GM23248 (cell line): ENCODE data around the gene SART1. TPM values are rescaled to one million over a fixed set of nuclear protein-coding genes. Genes with fewer than 3 reads are reported as not detected.

Source experiments
- DNase-seq: peaks from one replicate; pipeline ENCODE4 v3.0.0-alpha.2; 2015
- H2AFZ ChIP-seq: fragments of 200-600 bp; sonication (generic); 2 replicates; pipeline ENCODE4 v1.6.1; 2016; ENCODE audit warnings: antibody characterized with exemption
- H3F3A ChIP-seq: fragments of 200-600 bp; sonication (generic); 2 replicates; pipeline ENCODE4 v1.6.1; 2016; ENCODE audit warnings: mild to moderate bottlenecking, antibody characterized with exemption, mixed run types; ENCODE audit not compliant: insufficient read depth
- H3K27ac ChIP-seq: fragments of 200-600 bp; sonication (generic); 2 replicates; pipeline ENCODE4 v1.5.1; 2016; ENCODE audit warnings: mild to moderate bottlenecking
- H3K27me3 ChIP-seq: fragments of 200-600 bp; sonication (generic); replicated peaks from 2 replicates; pipeline ENCODE4 v1.6.1; 2016; ENCODE audit warnings: mild to moderate bottlenecking; ENCODE audit not compliant: insufficient read depth
- H3K36me3 ChIP-seq: fragments of 200-600 bp; sonication (generic); 2 replicates; pipeline ENCODE4 v1.6.1; 2016; ENCODE audit warnings: low read depth, mild to moderate bottlenecking
- H3K4me1 ChIP-seq: fragments of 200-600 bp; sonication (generic); 2 replicates; pipeline ENCODE4 v1.6.1; 2016; ENCODE audit warnings: mild to moderate bottlenecking; ENCODE audit not compliant: insufficient read depth
- H3K4me2 ChIP-seq: fragments of 200-600 bp; sonication (generic); one replicate; pipeline ENCODE4 v1.6.1; 2016; ENCODE audit warnings: mild to moderate bottlenecking; ENCODE audit not compliant: unreplicated experiment
- H3K4me3 ChIP-seq: fragments of 200-600 bp; sonication (generic); 2 replicates; pipeline ENCODE4 v1.5.1; 2016; ENCODE audit warnings: mild to moderate bottlenecking
- H3K79me2 ChIP-seq: fragments of 200-600 bp; sonication (generic); 2 replicates; pipeline ENCODE4 v1.6.1; 2016; ENCODE audit warnings: mild to moderate bottlenecking; ENCODE audit not compliant: insufficient read depth
- H3K9ac ChIP-seq: fragments of 200-600 bp; sonication (generic); 2 replicates; pipeline ENCODE4 v1.6.1; 2016; ENCODE audit warnings: mild to moderate bottlenecking
- H3K9me2 ChIP-seq: fragments of 200-600 bp; sonication (generic); 2 replicates; pipeline ENCODE4 v1.6.1; 2016; ENCODE audit warnings: mixed run types, mild to moderate bottlenecking, moderate library complexity; ENCODE audit not compliant: insufficient read depth
- H3K9me3 ChIP-seq: fragments of 200-600 bp; sonication (generic); one replicate; pipeline ENCODE4 v1.6.1; 2017; ENCODE audit warnings: low read depth
- H4K20me1 ChIP-seq: fragments of 200-600 bp; sonication (generic); 2 replicates; pipeline ENCODE4 v1.6.0; 2016; ENCODE audit not compliant: insufficient read depth
- EZH2 ChIP-seq: fragments of 200-600 bp; sonication (generic); IDR thresholded peaks from 2 replicates; pipeline ENCODE4 v1.6.1; 2018; ENCODE audit warnings: antibody characterized with exemption, mild to moderate bottlenecking; ENCODE audit not compliant: insufficient read depth, poor library complexity, severe bottlenecking
- EZH2phosphoT487 ChIP-seq: fragments of 200-600 bp; sonication (generic); IDR thresholded peaks from 2 replicates; pipeline ENCODE4 v1.6.1; 2018; ENCODE audit warnings: antibody characterized with exemption, moderate library complexity, mild to moderate bottlenecking, low read depth; ENCODE audit not compliant: insufficient read depth
- WGBS, 2 experiments: methylation state at CpG; one replicate each; pipeline ENCODE4 v1.1.6; 2015 to 2017; ENCODE audit warnings: low lambda C conversion rate in 2 of 2, low coverage in 1 of 2; ENCODE audit errors: missing lambda C conversion rate in 2 of 2; 5-methylcytosine and 5-hydroxymethylcytosine counted together
- in situ Hi-C: fragments of 300-500 bp; cut with MboI; formaldehyde crosslinking; loops from 2 replicates; pipeline ENCODE4 v1.15.0; 2020
- polyA plus RNA-seq: library from polyadenylated mRNA; unstranded; fragments of >200 nt; fragmentation: Nextera tagmentation; extraction: Ambion mirVana; gene quantifications from 2 replicates; pipeline ENCODE4 v1.2.1, GENCODE V29; 2016
- total RNA-seq: library from RNA; depleted of rRNA; stranded (reverse); fragments of >200 nt; shearing (Covaris generic); gene quantifications from 2 replicates; pipeline ENCODE4 v1.2.3, GENCODE V29; 2014

SART1 gene
- total and polyA plus RNA-seq, 2 experiments from 2014 or later, result 27.7 to 48.6 TPM

- Histone ChIP-seq H3K4me1 (peaks cover 18% of the 10 kb centered on the region), H3K79me2 (no peaks in the 10 kb centered on the region), H4K20me1 (no peaks in the 10 kb centered on the region), H3K4me3 (no peak within 1 kb of the TSS), H3K36me3 (no peaks in the 10 kb centered on the region), H3K9ac (no peak within 1 kb of the TSS), H3K9me3 (no peaks in the 10 kb centered on the region), H3K27me3 (no peaks in the 10 kb centered on the region), H3K27ac (no peak within 1 kb of the TSS), H2AFZ (no peak within 1 kb of the TSS), H3K9me2 (no peaks in the 10 kb centered on the region), H3F3A (peaks cover 18% of the 10 kb centered on the region), H3K4me2 (no peak within 1 kb of the TSS)
- no peak for DNase-seq
- in situ Hi-C loops, result no loop called here
- WGBS, 2 experiments, result 67% methylated on average over 13 of the region's 13 CpGs
- no peak for TF ChIP-seq EZH2
- no peak for TF ChIP-seq EZH2phosphoT487
Observed at GRCh38 chr11:65945430-65945911, 16.1 kb upstream of the SART1 start, which contains the start of gene TSGA10IP. Gene TSGA10IP (plus strand): TSS chr11:65945480. CDS start chr11:65945676, 196 bp downstream.

- H3F3A ChIP-seq, result peaks cover 13% of the 10 kb centered on the region
- H3K27me3 ChIP-seq, result no peaks in the 10 kb centered on the region
- TF ChIP-seq EZH2phosphoT487, result no peak
- no peak for TF ChIP-seq EZH2
- H3K79me2 ChIP-seq, result no peaks in the 10 kb centered on the region
- peaks cover 12% of the 10 kb centered on the region for H3K4me1 ChIP-seq
- H3K4me3 ChIP-seq, result no peak overlapping the region
- H3K36me3 ChIP-seq, result no peaks in the 10 kb centered on the region
- no peak overlapping the region for H3K27ac ChIP-seq
- H3K9ac ChIP-seq, result no peak overlapping the region
- in situ Hi-C loops, result no loop called here
- DNase-seq, result no peak
- no peaks in the 10 kb centered on the region for H3K9me3 ChIP-seq
- no peaks in the 10 kb centered on the region for H3K9me2 ChIP-seq
- 86 to 89% methylated on average over 11 of the region's 11 CpGs for WGBS, 2 experiments
- H3K4me2 ChIP-seq, result no peak overlapping the region
- H4K20me1 ChIP-seq, result no peaks in the 10 kb centered on the region
- H2AFZ ChIP-seq, result no peak overlapping the region
Observed at GRCh38 chr11:65945941-65946558, 15.5 kb upstream of the SART1 start.

GRCh38 chr11:65946655-65947054, 14.9 kb upstream of the SART1 start:
- Histone ChIP-seq H4K20me1 (no peaks in the 10 kb centered on the region), H3K4me1 (peaks cover 9% of the 10 kb centered on the region), H3K27ac (no peak overlapping the region), H3K36me3 (no peaks in the 10 kb centered on the region), H3K79me2 (no peaks in the 10 kb centered on the region), H3K9me2 (no peaks in the 10 kb centered on the region), H3F3A (peaks cover 7% of the 10 kb centered on the region; the same call in 1 of the 2 replicates), H3K4me3 (no peak overlapping the region), H2AFZ (no peak overlapping the region), H3K4me2 (no peak overlapping the region), H3K9ac (no peak overlapping the region), H3K27me3 (no peaks in the 10 kb centered on the region), H3K9me3 (no peaks in the 10 kb centered on the region)
- TF ChIP-seq EZH2phosphoT487, result no peak
- no peak for TF ChIP-seq EZH2
- WGBS, 2 experiments, result 71 to 86% methylated on average over 4 of the region's 4 CpGs
- DNase-seq, result no peak
- in situ Hi-C loops, result no loop called here

GRCh38 chr11:65947133-65947532, 14.4 kb upstream of the SART1 start:
- Histone ChIP-seq H3K27ac (no peak overlapping the region), H3K4me2 (no peak overlapping the region), H3K9ac (no peak overlapping the region), H3K4me3 (no peak overlapping the region), H3F3A (0 out of 2 replicates have a peak, but pooled peaks cover 3% of the 10 kb centered on the region), H2AFZ (no peak overlapping the region), H3K9me2 (no peaks in the 10 kb centered on the region), H3K27me3 (no peaks in the 10 kb centered on the region), H3K4me1 (peaks cover 4% of the 10 kb centered on the region; the same call in 1 of the 2 replicates), H3K79me2 (no peaks in the 10 kb centered on the region), H3K9me3 (no peaks in the 10 kb centered on the region), H4K20me1 (no peaks in the 10 kb centered on the region), H3K36me3 (no peaks in the 10 kb centered on the region)
- WGBS, 2 experiments, result 77 to 83% methylated on average over 13 of the region's 13 CpGs
- in situ Hi-C loops, result no loop called here
- no peak for DNase-seq
- TF ChIP-seq EZH2, result no peak
- no peak for TF ChIP-seq EZH2phosphoT487
